Ovary (tissue), 9 donors: ENCODE data around the gene RNF214. TPM values are rescaled to one million over a fixed set of nuclear protein-coding genes. Genes with fewer than 3 reads are reported as not detected.

Experiments used
- DNase-seq, 5 donors: peaks; one replicate each; pipeline ENCODE4 v3.0.0-alpha.2; 2019 to 2020
- H3K27ac ChIP-seq, 2 donors: fragments of 200-600 bp; one replicate each; pipeline versions ENCODE4 v1.5.1 to v1.8.0; 2019 to 2022
- H3K27me3 ChIP-seq: fragments of 200-600 bp; one replicate; pipeline ENCODE4 v1.8.0; 2022
- H3K36me3 ChIP-seq: fragments of 200-600 bp; sonication (generic); one replicate; pipeline ENCODE4 v1.5.1; 2019
- H3K4me1 ChIP-seq: one replicate; pipeline ENCODE4 v1.8.1; 2013; ENCODE audit warnings: mild to moderate bottlenecking, moderate library complexity; ENCODE audit not compliant: insufficient read depth
- H3K4me3 ChIP-seq: fragments of 200-600 bp; sonication (generic); one replicate; pipeline ENCODE4 v1.5.1; 2017
- H3K9me3 ChIP-seq, 2 donors: fragments of 200-600 bp in 1 of 2; sonication (generic) in 1 of 2; one replicate each; pipeline versions ENCODE4 v1.5.1 to v1.8.1; 2013 to 2019; ENCODE audit warnings: mild to moderate bottlenecking in 1 of 2, moderate library complexity in 1 of 2
- CTCF ChIP-seq, 3 donors: fragments of 450-650 bp in 2 of 3; fragments of 200-600 bp in 1 of 3; IDR thresholded peaks; one replicate each; pipeline versions ENCODE4 v1.5.1 to v1.8.0; 2016 to 2022; ENCODE audit warnings: antibody characterized with exemption in 3 of 3, mild to moderate bottlenecking in 1 of 3
- EP300 ChIP-seq: sonication (generic); formaldehyde crosslinking; IDR thresholded peaks from one replicate; pipeline ENCODE4 v1.6.1; 2017; ENCODE audit warnings: antibody characterized with exemption
- POLR2A ChIP-seq: fragments of 450-650 bp; IDR thresholded peaks from one replicate; pipeline ENCODE4 v1.6.1; 2017; ENCODE audit warnings: antibody characterized with exemption, mild to moderate bottlenecking, moderate library complexity
- WGBS, 3 donors: extraction: QIAGEN DNeasy Blood & Tissue Kit in 1 of 3; methylation state at CpG; one replicate each; pipeline versions ENCODE4 v1.1.5 to v1.1.7; 2013 to 2017; 5-methylcytosine and 5-hydroxymethylcytosine counted together
- intact Hi-C, 4 donors: fragments of 100-400 bp; cut with DNase I; formaldehyde crosslinking; loops; one replicate each; pipeline versions ENCODE4 v1.11.0 to v1.15.1; 2022 to 2023
- polyA plus RNA-seq, 2 donors: library from polyadenylated mRNA; stranded (reverse); fragments of 200-250 nt in 1 of 2; fragments of 350-450 nt in 1 of 2; fragmentation: Illumina TruSeq in 1 of 2; extraction: RNeasy Lipid Tissue Mini Kit (QIAGEN cat#74804) in 1 of 2; gene quantifications; one replicate each; pipeline ENCODE4 v1.2.3, GENCODE V29; 2013 to 2014
- total RNA-seq, 7 donors: library from RNA; depleted of rRNA in 2 of 7; stranded (reverse); fragments of >200 nt in 2 of 7; fragmentation: NEBNext Ultra II Directional in 3 of 7; extraction: Animal tissue kit (Norgen Biotek cat#: 25700) in 3 of 7; gene quantifications; one replicate each; pipeline versions ENCODE4 v1.1.0 to v1.2.4, GENCODE V29; 2016 to 2023
- donor health status: DM: no; HTN: no; CAD: no; lungs with moderate emphysema.
- donor health status: DM: no; HTN: no; CAD: no.
- donor health status: Bipolar disorder and iron deficiency.
- donor health status: DM: yes; HTN: yes; CAD: no.
- donor health status: DM: no; HTN: no; CAD: no.
- donor health status: DM: yes; HTN: yes; CAD: no.

Gene RNF214
- total and polyA plus RNA-seq, 9 donors = 9.7 to 40.9 (median 27.3) TPM

- intact Hi-C loops = loop anchor here (5.0 to 10.0 kb wide), 4 partner anchors 84 to 438 kb away; partner anchors contain the start of genes BACE1 (in 2 of the 4), APOA5 (in 1 of the 4) and CEP164 (in 1 of the 4)
- Histone ChIP-seq H3K9me3 (no peaks in the 10 kb centered on the region), H3K27ac (no peak overlapping the region), H3K36me3 (no peaks in the 10 kb centered on the region), H3K4me1 (peaks cover 1% of the 10 kb centered on the region), H3K27me3 (no peaks in the 10 kb centered on the region), H3K4me3 (no peak overlapping the region)
- 62 to 71% (median 66%) methylated on average over 12 of the region's 12 CpGs for WGBS, 3 donors
- no peak for DNase-seq
- TF ChIP-seq EP300 (no peak), CTCF (IDR thresholded peaks at IDR 0.05) (no peak), POLR2A (no peak)
Observed at GRCh38 chr11:117230286-117230961, 2.0 kb upstream of the RNF214 start.

DNA sequence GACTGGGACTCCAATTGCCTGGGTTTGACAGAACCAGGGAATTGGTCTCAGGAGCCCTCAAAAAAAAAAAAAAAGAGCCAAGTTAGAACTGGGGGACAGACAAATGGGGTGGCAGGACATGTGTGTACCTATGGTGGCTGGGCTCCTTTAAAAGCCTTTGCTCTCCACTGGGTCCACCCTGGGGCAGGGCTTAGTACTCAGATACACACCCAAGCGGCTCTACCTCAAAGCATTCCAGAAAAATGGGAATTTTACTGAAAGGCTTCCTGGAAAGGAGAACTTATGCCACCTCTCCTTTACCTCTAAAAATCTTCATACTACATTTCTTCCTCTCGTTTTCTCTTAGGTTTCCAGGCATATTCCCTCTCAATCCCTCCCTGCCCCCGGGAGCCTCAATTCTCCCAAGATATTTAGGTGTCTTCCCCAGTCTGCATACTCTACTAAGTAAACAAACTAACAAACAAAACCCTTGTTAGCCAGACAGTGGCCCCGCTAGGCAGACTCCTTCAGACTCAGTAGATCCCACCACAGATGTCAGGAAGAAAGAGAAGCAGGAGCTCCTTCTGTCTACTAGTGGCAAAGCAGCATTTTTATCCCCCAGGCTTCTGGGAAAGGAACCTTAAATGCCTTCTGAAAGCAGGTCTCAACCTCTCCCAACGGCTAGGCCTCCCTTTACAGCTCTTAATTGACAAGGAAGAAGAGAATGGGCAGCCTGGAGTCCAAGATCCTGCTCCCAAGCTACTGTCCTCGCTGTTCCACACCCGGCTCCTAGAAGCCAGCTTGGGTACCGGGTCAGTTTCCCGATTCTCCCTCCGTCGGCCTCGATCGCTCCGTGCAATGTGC is 1.3 kb upstream of the RNF214 start:
- H3K4me3 ChIP-seq = peak overlapping the region; percentile 63
- no peaks in the 10 kb centered on the region for H3K27me3 ChIP-seq
- TF ChIP-seq CTCF (IDR thresholded peaks at IDR 0.05) = no peak
- no peak for TF ChIP-seq EP300
- no peak for TF ChIP-seq POLR2A
- H3K4me1 ChIP-seq = peaks cover 1% of the 10 kb centered on the region
- intact Hi-C loops = loop anchor here (5.0 to 10.0 kb wide), 4 partner anchors 84 to 439 kb away; partner anchors contain the start of genes BACE1 (in 2 of the 4), APOA5 (in 1 of the 4) and CEP164 (in 1 of the 4)
- peak overlapping the region; percentile 53 to 93 for H3K27ac ChIP-seq
- 4 to 6% (median 4%) methylated on average over 14 of the region's 14 CpGs for WGBS, 3 donors
- H3K9me3 ChIP-seq = no peaks in the 10 kb centered on the region
- no peaks in the 10 kb centered on the region for H3K36me3 ChIP-seq
- no peak for DNase-seq

- Histone ChIP-seq H3K27ac (peak within 1 kb of the TSS; percentile 79 to 93), H3K9me3 (no peaks in the 10 kb centered on the region), H3K4me1 (peaks cover 1% of the 10 kb centered on the region), H3K4me3 (peak within 1 kb of the TSS; percentile 63), H3K27me3 (no peaks in the 10 kb centered on the region), H3K36me3 (no peaks in the 10 kb centered on the region)
- TF ChIP-seq POLR2A (no peak), CTCF (IDR thresholded peaks at IDR 0.05) (no peak), EP300 (no peak)
- WGBS, 3 donors = 1 to 2% (median 1%) methylated on average over 12 to 13 of the region's 13 CpGs
- intact Hi-C loops = loop anchor here (2.0 to 10.0 kb wide), 5 partner anchors 83 to 439 kb away; partner anchors contain the start of genes BACE1 (in 2 of the 4), APOA5 (in 1 of the 4) and CEP164 (in 1 of the 4)
- peak in 2 of 5 donors; percentile 79 to 80 for DNase-seq
Observed at GRCh38 chr11:117231842-117232091, 704 bp upstream of the RNF214 start, which contains the start of gene PCSK7. Gene PCSK7 (minus strand): TSS chr11:117232073. CDS start chr11:117229844, 2,229 bp downstream.

- no peaks in the 10 kb centered on the region for H3K9me3 ChIP-seq
- WGBS, 3 donors = 0 to 1% (median 1%) methylated on average over 23 to 27 of the region's 27 CpGs
- H3K27me3 ChIP-seq = no peaks in the 10 kb centered on the region
- H3K4me3 ChIP-seq = peak overlapping the region; percentile 63
- no peak for TF ChIP-seq EP300
- no peak for TF ChIP-seq CTCF (IDR thresholded peaks at IDR 0.05)
- no peak for TF ChIP-seq POLR2A
- H3K27ac ChIP-seq = peak overlapping the region; percentile 79 to 93
- peak in 3 of 5 donors; percentile 38 to 64 (median 60) for DNase-seq
- intact Hi-C loops = loop anchor here (2.0 to 10.0 kb wide), 5 partner anchors 82 to 441 kb away; partner anchors contain the start of genes BACE1 (in 2 of the 4), APOA5 (in 1 of the 4) and CEP164 (in 1 of the 4)
- no peaks in the 10 kb centered on the region for H3K36me3 ChIP-seq
- peaks cover 1% of the 10 kb centered on the region for H3K4me1 ChIP-seq
Observed at GRCh38 chr11:117232911-117233409, 489 bp downstream of the RNF214 start.
